ENCODE results near the gene ADORA1.

Gene ADORA1

GRCh38 chr1:203135636-203136305, 8.2 kb downstream of the ADORA1 start:
- no peak for DNase-seq (ENCODE audit: low read depth, low spot score)

GRCh38 chr1:203136409-203137042, 9.0 kb downstream of the ADORA1 start:
- in situ Hi-C loops (cut with HindIII; ENCODE audit: low sequenced_read_pairs) = no loop called here
- no peak for TF ChIP-seq CTCF (IDR thresholded peaks at IDR 0.05; ENCODE audit: low read depth, low read length)

More at GRCh38 chr1:203135636-203136305, 8.2 kb downstream of the ADORA1 start:
- in situ Hi-C loops (cut with HindIII; ENCODE audit: low sequenced_read_pairs) = no loop called here
- H3K4me3 ChIP-seq (ENCODE audit: low read depth, low read length) = no peak overlapping the region
- no peak for TF ChIP-seq CTCF (IDR thresholded peaks at IDR 0.05; ENCODE audit: low read depth, low read length)

GRCh38 chr1:203137324-203137723, 9.8 kb downstream of the ADORA1 start:
- no peak overlapping the region for H3K4me3 ChIP-seq (ENCODE audit: low read depth, low read length)
- DNase-seq (ENCODE audit: low read depth, low spot score) = no peak
- TF ChIP-seq CTCF (IDR thresholded peaks at IDR 0.05; ENCODE audit: low read depth, low read length) = no peak
- in situ Hi-C loops (cut with HindIII; ENCODE audit: low sequenced_read_pairs) = no loop called here

More at GRCh38 chr1:203136409-203137042, 9.0 kb downstream of the ADORA1 start:
- DNase-seq (ENCODE audit: low read depth, low spot score) = no peak
- no peak overlapping the region for H3K4me3 ChIP-seq (ENCODE audit: low read depth, low read length)

- DNase-seq (ENCODE audit: low read depth, low spot score) = no peak
- in situ Hi-C loops (cut with HindIII; ENCODE audit: low sequenced_read_pairs) = no loop called here
- TF ChIP-seq CTCF (IDR thresholded peaks at IDR 0.05; ENCODE audit: low read depth, low read length) = no peak
- H3K4me3 ChIP-seq (ENCODE audit: low read depth, low read length) = no peak overlapping the region
These were observed 10.5 kb downstream of the ADORA1 start for GRCh38 chr1:203138066-203138465.

- in situ Hi-C loops (cut with HindIII; ENCODE audit: low sequenced_read_pairs) = no loop called here
- H3K4me3 ChIP-seq (ENCODE audit: low read depth, low read length) = no peak overlapping the region
- no peak for TF ChIP-seq CTCF (IDR thresholded peaks at IDR 0.05; ENCODE audit: low read depth, low read length)
- no peak for DNase-seq (ENCODE audit: low read depth, low spot score)
These were observed 12.5 kb downstream of the ADORA1 start for GRCh38 chr1:203139976-203140475.

- in situ Hi-C loops (cut with HindIII; ENCODE audit: low sequenced_read_pairs) = no loop called here
- no peak overlapping the region for H3K4me3 ChIP-seq (ENCODE audit: low read depth, low read length)
- DNase-seq (ENCODE audit: low read depth, low spot score) = no peak
- no peak for TF ChIP-seq CTCF (IDR thresholded peaks at IDR 0.05; ENCODE audit: low read depth, low read length)
These were observed 13.4 kb downstream of the ADORA1 start for GRCh38 chr1:203140743-203141520.

Measured in astrocyte of the spinal cord (primary cell).